Heart left ventricle (tissue), 13 donors: ENCODE data around the gene NKD1.

Source experiments
- CTCF ChIP-seq, 12 donors: fragments of 200-600 bp; sonication (generic) in 4 of 12; IDR thresholded peaks; one replicate each; pipeline versions ENCODE4 v1.5.0 to v1.8.0; 2018 to 2022; ENCODE audit warnings: antibody characterized with exemption in 12 of 12, mild to moderate bottlenecking in 5 of 12
- POLR2A ChIP-seq, 2 donors: fragments of 450-650 bp; IDR thresholded peaks; one replicate each; pipeline ENCODE4 v1.6.1; 2017; ENCODE audit warnings: antibody characterized with exemption in 2 of 2, mild to moderate bottlenecking in 2 of 2, moderate library complexity in 2 of 2
- donor health status: ischemic (EF 13 %, LVEDD 7.1; RV severe dilation, severe dysfunction).
- donor health status: DM: no; HTN: yes; CAD: no.
- donor health status: DM: no; HTN: no; CAD: no.
- donor health status: ischemic (EF 25% LVEDD 6.9; RV normal size, moderate dysfunction).
- donor health status: ischemic (EF 25% LVEDD 5.7; RV mildly dilated, moderate dysfunction).
- donor health status: ischemic (EF 35%, LVEDD 5.7; RV mildly dilated, moderate dysfunction).
- donor health status: nonischemic (EF 11% LVEDD 7.7; RV severe dilation, severe dysfunction).
- donor health status: DM: yes; HTN: yes; CAD: no.
- donor health status: PGD.
- donor health status: ischemic (EF 29% LVEDD 5.4; RV normal size, mild dysfunction).
- donor health status: nonischemic (EF 23%, LVEDD 6.1; RV moderate dilation, normal function).

GRCh38 chr16:50602126-50602525 lies 53.9 kb downstream of the NKD1 start:
- TF ChIP-seq CTCF (IDR thresholded peaks at IDR 0.05) (no peak), POLR2A (IDR thresholded peaks at IDR 0.05) (no peak)
